ENCODE data around the gene CDC20.

DNA sequence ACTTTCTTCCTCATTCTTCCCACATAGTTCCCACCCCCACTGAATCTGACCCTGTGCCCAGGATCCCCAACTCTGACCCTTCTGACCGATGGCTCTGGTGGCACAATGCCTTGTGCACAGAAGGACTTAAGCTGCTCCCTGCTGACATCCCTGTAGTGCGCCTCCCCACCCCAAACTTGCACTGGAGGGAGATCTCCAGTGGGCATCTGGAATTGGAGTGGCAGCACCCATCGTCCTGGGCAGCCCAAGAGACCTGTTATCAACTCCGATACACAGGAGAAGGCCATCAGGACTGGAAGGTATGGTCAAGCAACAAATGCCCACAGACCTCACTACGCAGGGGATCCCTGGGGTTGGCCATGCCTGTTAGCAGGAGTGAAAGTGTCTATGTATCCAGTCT lies 12.1 kb upstream of the CDC20 start:
- TF ChIP-seq CTCF (conservative IDR thresholded peaks at IDR 0.05; ENCODE audit: low read depth, low read length): no peak
- no peak for TF ChIP-seq EZH2 (IDR thresholded peaks at IDR 0.05; ENCODE audit: borderline replicate concordance, low read depth, low read length, poor library complexity, severe bottlenecking)
